ENCODE measurements around the gene ZNF567.

Gene ZNF567

DNA sequence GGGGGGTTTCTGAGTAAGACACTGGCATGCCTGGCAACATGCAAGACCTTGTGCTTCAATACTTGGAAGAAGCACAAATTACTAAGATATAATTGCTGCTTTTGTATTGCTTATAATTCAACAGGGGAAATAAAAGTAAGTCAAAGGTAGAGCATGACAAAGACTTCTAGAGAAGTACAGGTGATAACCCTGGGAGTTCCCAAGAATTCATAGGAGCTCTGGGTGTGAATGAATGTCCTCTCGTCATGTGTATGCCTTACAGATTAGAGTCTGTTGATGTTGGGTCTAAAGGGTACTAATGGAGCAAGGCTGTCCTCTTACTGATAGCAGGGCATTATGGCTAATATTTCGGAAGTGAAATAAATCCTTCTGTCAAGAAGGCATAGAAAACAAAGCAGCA lies 13.2 kb upstream of the ZNF567 start:
- TF ChIP-seq, protein P1, sequence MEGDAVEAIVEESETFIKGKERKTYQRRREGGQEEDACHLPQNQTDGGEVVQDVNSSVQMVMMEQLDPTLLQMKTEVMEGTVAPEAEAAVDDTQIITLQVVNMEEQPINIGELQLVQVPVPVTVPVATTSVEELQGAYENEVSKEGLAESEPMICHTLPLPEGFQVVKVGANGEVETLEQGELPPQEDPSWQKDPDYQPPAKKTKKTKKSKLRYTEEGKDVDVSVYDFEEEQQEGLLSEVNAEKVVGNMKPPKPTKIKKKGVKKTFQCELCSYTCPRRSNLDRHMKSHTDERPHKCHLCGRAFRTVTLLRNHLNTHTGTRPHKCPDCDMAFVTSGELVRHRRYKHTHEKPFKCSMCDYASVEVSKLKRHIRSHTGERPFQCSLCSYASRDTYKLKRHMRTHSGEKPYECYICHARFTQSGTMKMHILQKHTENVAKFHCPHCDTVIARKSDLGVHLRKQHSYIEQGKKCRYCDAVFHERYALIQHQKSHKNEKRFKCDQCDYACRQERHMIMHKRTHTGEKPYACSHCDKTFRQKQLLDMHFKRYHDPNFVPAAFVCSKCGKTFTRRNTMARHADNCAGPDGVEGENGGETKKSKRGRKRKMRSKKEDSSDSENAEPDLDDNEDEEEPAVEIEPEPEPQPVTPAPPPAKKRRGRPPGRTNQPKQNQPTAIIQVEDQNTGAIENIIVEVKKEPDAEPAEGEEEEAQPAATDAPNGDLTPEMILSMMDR (IDR thresholded peaks at IDR 0.05; ENCODE audit: insufficient read depth, missing control alignments): no peak
- no peak for DNase-seq (ENCODE audit: insufficient read length, low spot score)
- FAIRE-seq: peak; percentile 38

DNA sequence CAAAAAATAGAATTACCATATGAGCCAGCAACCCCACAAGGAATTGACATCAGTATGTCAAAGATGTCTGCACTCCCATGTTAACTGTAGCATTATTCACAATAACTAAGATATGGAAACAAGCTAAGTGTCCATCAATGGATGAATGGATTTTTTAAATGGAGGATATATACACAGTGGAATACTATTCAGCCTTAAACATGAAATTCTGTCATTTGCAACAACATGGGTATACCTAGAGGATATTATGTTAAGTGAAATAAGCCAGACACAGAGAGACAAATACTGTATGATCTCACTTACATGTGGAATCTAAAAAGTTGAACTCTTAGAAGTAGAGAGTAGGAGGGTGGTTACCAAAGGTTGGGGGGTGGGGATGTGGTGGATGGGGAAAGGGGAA lies 8.0 kb upstream of the ZNF567 start:
- DNase-seq (ENCODE audit: insufficient read length, low spot score) (no peak), FAIRE-seq (no peak)
- TF ChIP-seq, protein P1 (IDR thresholded peaks at IDR 0.05; ENCODE audit: insufficient read depth, missing control alignments): no peak

DNA sequence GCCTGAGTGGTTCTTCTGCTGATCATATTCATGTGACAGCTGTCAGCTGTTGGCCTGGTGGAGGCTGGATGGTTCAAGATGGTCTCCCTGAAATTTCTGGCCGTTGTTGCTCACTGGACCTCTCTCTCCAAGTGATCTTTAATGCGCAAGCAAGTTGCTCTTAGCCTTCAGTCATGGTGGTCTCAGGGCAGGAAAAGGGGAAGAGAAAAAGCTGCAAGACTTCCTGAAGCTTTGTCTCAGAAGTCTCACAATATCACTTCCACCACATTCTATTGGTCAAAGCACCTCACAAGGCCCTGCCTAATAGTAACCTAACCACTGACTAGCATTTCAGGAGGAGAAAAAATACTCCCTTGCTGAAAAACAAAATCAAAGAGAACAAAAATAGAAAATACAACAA lies 1.6 kb upstream of the ZNF567 start:
- no peak for FAIRE-seq
- no peak for DNase-seq (ENCODE audit: insufficient read length, low spot score)

DNA sequence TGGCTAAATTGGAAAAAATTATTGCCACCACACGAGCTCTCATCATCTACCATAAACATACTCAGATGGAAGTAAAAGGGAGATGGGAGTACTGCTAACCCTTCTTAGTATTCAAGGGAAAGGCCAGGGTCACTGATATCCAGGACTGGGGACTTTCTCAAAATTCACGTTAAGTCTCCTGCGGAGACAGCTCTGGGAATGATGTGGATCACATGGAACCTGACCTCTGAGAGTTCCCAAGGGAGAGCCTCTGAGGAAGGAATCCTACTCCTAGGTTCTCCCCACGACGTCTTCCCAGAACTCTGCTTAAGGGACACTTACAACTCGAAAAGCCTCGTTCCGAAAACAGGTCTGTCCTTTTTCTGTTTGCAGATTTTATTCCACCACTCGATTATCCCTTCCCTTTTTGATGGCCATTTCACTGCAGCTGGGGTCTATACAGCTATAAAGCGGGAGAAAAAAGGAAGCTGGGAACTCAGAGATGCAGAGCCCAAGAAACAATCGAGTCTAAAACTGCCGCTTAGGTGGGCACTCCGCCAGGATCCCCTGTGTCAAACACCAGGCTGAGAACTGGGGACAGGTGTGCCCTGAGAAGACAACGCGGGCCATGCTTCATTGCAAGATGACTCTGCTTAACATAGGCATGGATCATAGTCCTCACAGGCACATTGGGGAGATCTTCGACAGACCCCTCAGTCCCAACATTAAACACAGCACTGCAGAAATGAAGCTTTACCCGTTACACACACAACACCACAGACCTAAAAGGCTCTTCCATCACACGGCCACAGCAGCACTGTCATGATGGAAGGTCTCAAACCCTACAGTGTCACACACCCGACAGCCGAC lies 823 bp upstream of the ZNF567 start:
- TF ChIP-seq, protein P1 (IDR thresholded peaks at IDR 0.05; ENCODE audit: insufficient read depth, missing control alignments): no peak
- FAIRE-seq: no peak
- no peak for DNase-seq (ENCODE audit: insufficient read length, low spot score)

More for the DNA sequence above, 1.6 kb upstream of the ZNF567 start:
- TF ChIP-seq, protein P1 (IDR thresholded peaks at IDR 0.05; ENCODE audit: insufficient read depth, missing control alignments): no peak

DNA sequence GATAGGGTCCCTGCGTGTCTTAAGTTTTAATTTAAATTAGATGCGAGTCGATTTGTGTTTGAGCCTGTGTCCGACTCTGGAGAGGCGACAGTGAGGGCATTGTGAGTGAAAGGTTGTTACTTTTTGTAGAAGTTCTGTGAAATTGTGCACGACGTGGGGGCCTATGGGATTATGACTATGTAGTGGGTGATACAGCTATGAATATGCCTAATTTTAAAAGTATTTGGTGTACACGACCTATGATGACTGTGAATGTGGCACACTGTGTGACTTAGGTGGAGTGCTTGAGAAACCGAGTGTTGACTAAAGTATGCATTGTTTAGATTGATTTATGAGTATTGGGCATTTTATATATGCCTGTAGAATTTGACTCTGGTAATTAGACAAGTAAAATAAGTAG lies 646 bp downstream of the ZNF567 start:
- DNase-seq (ENCODE audit: insufficient read length, low spot score): no peak
- no peak for FAIRE-seq
- TF ChIP-seq, protein P1 (IDR thresholded peaks at IDR 0.05; ENCODE audit: insufficient read depth, missing control alignments): no peak

DNA sequence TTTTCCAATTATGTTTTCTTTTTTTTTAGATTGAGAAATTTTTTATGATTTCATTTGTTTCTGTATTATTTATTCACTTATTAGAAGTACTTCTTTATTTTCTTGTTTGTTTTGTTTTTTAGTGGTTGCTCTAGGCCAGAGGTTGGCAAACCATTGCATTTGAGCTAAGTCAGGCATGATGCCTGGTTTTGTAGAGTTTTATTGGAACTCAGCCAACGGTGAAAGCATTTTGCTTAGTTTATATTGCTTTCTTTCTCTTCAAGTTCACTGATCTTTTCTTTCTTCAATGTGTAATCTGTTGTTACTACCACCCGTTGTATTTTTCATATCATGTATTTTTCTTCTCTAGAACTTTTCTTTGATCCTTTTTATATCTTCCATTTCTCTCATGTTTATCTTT lies 19.7 kb downstream of the ZNF567 start:
- no peak for DNase-seq (ENCODE audit: insufficient read length, low spot score)
- FAIRE-seq: no peak
- TF ChIP-seq, protein P1 (IDR thresholded peaks at IDR 0.05; ENCODE audit: insufficient read depth, missing control alignments): no peak

DNA sequence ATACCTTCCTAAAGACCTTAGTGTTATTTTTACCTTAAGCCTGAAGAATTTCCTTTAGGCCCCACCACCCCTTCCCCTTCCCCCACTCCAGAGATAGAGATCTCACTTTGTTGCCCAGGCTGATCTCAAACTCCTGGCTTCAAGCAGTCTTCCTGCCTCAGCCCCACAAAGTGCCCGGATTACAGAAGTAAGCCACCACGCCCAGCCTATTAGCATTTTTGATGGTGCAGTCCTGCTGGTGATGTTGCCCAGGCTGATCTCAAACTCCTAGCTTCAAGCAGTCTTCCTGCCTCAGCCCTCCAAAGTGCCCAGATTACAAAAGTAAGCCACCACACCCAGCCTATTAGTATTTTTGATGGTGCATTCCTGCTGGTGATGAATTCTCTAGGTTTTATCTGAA lies 22.0 kb downstream of the ZNF567 start:
- DNase-seq (ENCODE audit: insufficient read length, low spot score) (no peak), FAIRE-seq (no peak)
- TF ChIP-seq, protein P1 (IDR thresholded peaks at IDR 0.05; ENCODE audit: insufficient read depth, missing control alignments): no peak
